WTC11 (cell line): Measurements from ENCODE around the gene ATM. TPM values are rescaled to one million over a fixed set of nuclear protein-coding genes. Genes with fewer than 3 reads are reported as not detected.

Source experiments
- ATAC-seq: fragments of 200-7000 bp; cut with Tn5 transposase; 2 replicates; pipeline ENCODE4 v1.10.0; 2021; ENCODE audit warnings: mild to moderate bottlenecking, moderate library complexity
- CTCF ChIA-PET: fragments of 300-600 bp; sonication (Branson Sonifier 250); formaldehyde crosslinking; loops from one replicate; lab custom pipeline; 2021; ENCODE audit warnings: antibody characterized with exemption; lab: Charles Lee
- POLR2A ChIA-PET: fragments of 350-600 bp; sonication (Branson Sonifier 250); formaldehyde crosslinking; loops from one replicate; lab custom pipeline; 2021; ENCODE audit warnings: antibody characterized with exemption; lab: Charles Lee
- DNase-seq: peaks from one replicate; pipeline ENCODE4 v3.0.0; 2021; ENCODE audit warnings: low spot score
- H3K27ac Mint-ChIP-seq: 2 replicates; pipeline ENCODE4 v1.8.0; 2021; ENCODE audit warnings: mixed read lengths
- H3K27me3 Mint-ChIP-seq: 2 replicates; pipeline ENCODE4 v1.8.0; 2021; ENCODE audit warnings: low read depth, mild to moderate bottlenecking, moderate library complexity, mixed read lengths
- H3K36me3 Mint-ChIP-seq: 2 replicates; pipeline ENCODE4 v1.8.0; 2021; ENCODE audit warnings: mixed read lengths
- H3K4me1 Mint-ChIP-seq: 2 replicates; pipeline ENCODE4 v1.8.0; 2022; ENCODE audit warnings: mixed read lengths
- H3K4me3 Mint-ChIP-seq: 2 replicates; pipeline ENCODE4 v1.8.0; 2021; ENCODE audit warnings: mild to moderate bottlenecking, moderate library complexity, mixed read lengths
- H3K9me3 Mint-ChIP-seq: 2 replicates; pipeline ENCODE4 v1.8.0; 2021; ENCODE audit warnings: mixed read lengths
- CREM ChIP-seq: sonication (generic); formaldehyde crosslinking; IDR thresholded peaks from 2 replicates; pipeline ENCODE4 v1.8.1; 2022; ENCODE audit warnings: mild to moderate bottlenecking, missing genetic modification reagents, moderate library complexity
- FOXJ3 ChIP-seq: sonication (generic); formaldehyde crosslinking; IDR thresholded peaks from 2 replicates; pipeline ENCODE4 v1.9.0; 2021; ENCODE audit warnings: missing genetic modification reagents, mild to moderate bottlenecking, borderline replicate concordance
- GABPB1 ChIP-seq: sonication (generic); formaldehyde crosslinking; IDR thresholded peaks from 2 replicates; pipeline ENCODE4 v1.8.1; 2023; ENCODE audit warnings: mild to moderate bottlenecking, missing genetic modification reagents
- IRF2 ChIP-seq: sonication (generic); formaldehyde crosslinking; IDR thresholded peaks from 2 replicates; pipeline ENCODE4 v1.8.0; 2022; ENCODE audit warnings: low read depth, missing genetic modification reagents, borderline replicate concordance
- JUN ChIP-seq: sonication (generic); formaldehyde crosslinking; IDR thresholded peaks from 2 replicates; pipeline ENCODE4 v1.8.0; 2023; ENCODE audit warnings: mild to moderate bottlenecking, missing genetic modification reagents
- MYBL2 ChIP-seq: sonication (generic); formaldehyde crosslinking; IDR thresholded peaks from 2 replicates; pipeline ENCODE4 v1.8.1; 2023; ENCODE audit warnings: mild to moderate bottlenecking, moderate library complexity, missing genetic modification reagents
- TP53 ChIP-seq: sonication (generic); formaldehyde crosslinking; IDR thresholded peaks from 2 replicates; pipeline ENCODE4 v1.8.1; 2023; ENCODE audit warnings: mild to moderate bottlenecking, missing genetic modification reagents
- ZNF121 ChIP-seq: sonication (generic); formaldehyde crosslinking; IDR thresholded peaks from 2 replicates; pipeline ENCODE4 v1.8.0; 2023; ENCODE audit warnings: missing genetic modification reagents
- ZNF263 ChIP-seq: sonication (generic); formaldehyde crosslinking; IDR thresholded peaks from 2 replicates; pipeline ENCODE4 v1.8.1; 2022; ENCODE audit warnings: low read depth, mild to moderate bottlenecking, moderate library complexity, missing genetic modification reagents
- ZNF416 ChIP-seq: fragments of 250-450 bp; sonication (Bioruptor Pico); IDR thresholded peaks from 2 replicates; pipeline ENCODE4 v1.9.0; 2021; ENCODE audit warnings: mild to moderate bottlenecking, inconsistent platforms
- total RNA-seq: library from RNA; stranded (reverse); gene quantifications from 3 replicates; pipeline ENCODE4 v1.2.3, GENCODE V29; 2021
- TF ChIP-seq, protein P1 (sequence below): sonication (generic); formaldehyde crosslinking; IDR thresholded peaks from 2 replicates; pipeline ENCODE4 v1.8.1; 2022; ENCODE audit warnings: missing genetic modification reagents, borderline replicate concordance
- TF ChIP-seq, protein P2 (sequence below): sonication (generic); formaldehyde crosslinking; IDR thresholded peaks from 2 replicates; pipeline ENCODE4 v1.8.0; 2023; ENCODE audit warnings: missing genetic modification reagents
- TF ChIP-seq, protein P3 (sequence below): sonication (generic); formaldehyde crosslinking; IDR thresholded peaks from 2 replicates; pipeline ENCODE4 v1.8.1; 2022; ENCODE audit warnings: mild to moderate bottlenecking, moderate library complexity, missing genetic modification reagents
- TF ChIP-seq, protein P4 (sequence below): sonication (generic); formaldehyde crosslinking; conservative IDR thresholded peaks from 2 replicates; pipeline ENCODE4 v1.8.1; 2023; ENCODE audit warnings: mild to moderate bottlenecking, low read depth, missing genetic modification reagents, moderate library complexity
- TF ChIP-seq, protein P5 (sequence below): fragments of 250-450 bp; sonication (Bioruptor Pico); IDR thresholded peaks from 2 replicates; pipeline ENCODE4 v1.8.0; 2021; ENCODE audit warnings: mild to moderate bottlenecking
- TF ChIP-seq, protein P6 (sequence below): sonication (generic); formaldehyde crosslinking; IDR thresholded peaks from 2 replicates; pipeline ENCODE4 v1.8.0; 2023; ENCODE audit warnings: mild to moderate bottlenecking, missing genetic modification reagents
- TF ChIP-seq, protein P7 (sequence below): sonication (generic); formaldehyde crosslinking; IDR thresholded peaks from 2 replicates; pipeline ENCODE4 v1.8.1; 2022; ENCODE audit warnings: low read depth, missing genetic modification reagents, borderline replicate concordance
- TF ChIP-seq, protein P8 (sequence below): fragments of 250-450 bp; sonication (Bioruptor Pico); IDR thresholded peaks from 2 replicates; pipeline ENCODE4 v1.9.0; 2021; ENCODE audit warnings: mild to moderate bottlenecking

ATM gene
- total RNA-seq, 1 experiment from 2014 or later = 49.5 TPM

DNA sequence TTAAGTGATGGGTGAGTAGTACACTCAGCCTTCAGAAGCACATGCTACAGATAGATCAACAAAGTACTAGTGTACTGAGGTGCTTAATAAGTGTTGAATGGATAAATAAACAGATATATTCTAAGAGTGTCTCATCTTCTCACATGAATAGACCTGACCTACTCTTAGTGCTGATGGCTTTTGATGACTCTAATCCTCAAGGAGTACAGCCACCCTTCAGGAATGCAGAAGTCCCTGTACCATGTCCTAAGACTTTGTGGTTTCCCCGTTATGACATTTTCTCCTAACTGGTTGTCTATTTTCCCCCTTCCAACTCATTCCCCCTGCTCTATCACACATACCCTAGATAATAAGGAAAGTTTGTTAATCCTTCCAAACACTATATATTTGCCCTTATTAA is 182.8 kb downstream of the ATM start:
- ATAC-seq (no peak), DNase-seq (no peak)
- POLR2A ChIA-PET = no interaction called here
- Mint-ChIP-seq H3K36me3 (no peaks in the 10 kb centered on the region), H3K9me3 (peaks cover 15% of the 10 kb centered on the region), H3K27me3 (no peaks in the 10 kb centered on the region), H3K27ac (no peak overlapping the region), H3K4me3 (no peak overlapping the region), H3K4me1 (no peaks in the 10 kb centered on the region)
- TF ChIP-seq JUN (CRISPR knock-in tag) (no peak), GABPB1 (no peak), ZNF416 (CRISPR knock-in tag) (no peak), ZNF121 (no peak), ZNF263 (no peak), CREM (CRISPR knock-in tag) (no peak), TP53 (CRISPR knock-in tag) (no peak), FOXJ3 (CRISPR knock-in tag) (no peak), MYBL2 (CRISPR knock-in tag) (no peak), IRF2 (CRISPR knock-in tag) (no peak)
- TF ChIP-seq, protein P1, sequence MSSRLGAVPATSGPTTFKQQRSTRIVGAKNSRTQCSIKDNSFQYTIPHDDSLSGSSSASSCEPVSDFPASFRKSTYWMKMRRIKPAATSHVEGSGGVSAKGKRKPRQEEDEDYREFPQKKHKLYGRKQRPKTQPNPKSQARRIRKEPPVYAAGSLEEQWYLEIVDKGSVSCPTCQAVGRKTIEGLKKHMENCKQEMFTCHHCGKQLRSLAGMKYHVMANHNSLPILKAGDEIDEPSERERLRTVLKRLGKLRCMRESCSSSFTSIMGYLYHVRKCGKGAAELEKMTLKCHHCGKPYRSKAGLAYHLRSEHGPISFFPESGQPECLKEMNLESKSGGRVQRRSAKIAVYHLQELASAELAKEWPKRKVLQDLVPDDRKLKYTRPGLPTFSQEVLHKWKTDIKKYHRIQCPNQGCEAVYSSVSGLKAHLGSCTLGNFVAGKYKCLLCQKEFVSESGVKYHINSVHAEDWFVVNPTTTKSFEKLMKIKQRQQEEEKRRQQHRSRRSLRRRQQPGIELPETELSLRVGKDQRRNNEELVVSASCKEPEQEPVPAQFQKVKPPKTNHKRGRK (CRISPR knock-in tag) = no peak
- TF ChIP-seq, protein P2, sequence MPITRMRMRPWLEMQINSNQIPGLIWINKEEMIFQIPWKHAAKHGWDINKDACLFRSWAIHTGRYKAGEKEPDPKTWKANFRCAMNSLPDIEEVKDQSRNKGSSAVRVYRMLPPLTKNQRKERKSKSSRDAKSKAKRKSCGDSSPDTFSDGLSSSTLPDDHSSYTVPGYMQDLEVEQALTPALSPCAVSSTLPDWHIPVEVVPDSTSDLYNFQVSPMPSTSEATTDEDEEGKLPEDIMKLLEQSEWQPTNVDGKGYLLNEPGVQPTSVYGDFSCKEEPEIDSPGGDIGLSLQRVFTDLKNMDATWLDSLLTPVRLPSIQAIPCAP = no peak
- TF ChIP-seq, protein P3, sequence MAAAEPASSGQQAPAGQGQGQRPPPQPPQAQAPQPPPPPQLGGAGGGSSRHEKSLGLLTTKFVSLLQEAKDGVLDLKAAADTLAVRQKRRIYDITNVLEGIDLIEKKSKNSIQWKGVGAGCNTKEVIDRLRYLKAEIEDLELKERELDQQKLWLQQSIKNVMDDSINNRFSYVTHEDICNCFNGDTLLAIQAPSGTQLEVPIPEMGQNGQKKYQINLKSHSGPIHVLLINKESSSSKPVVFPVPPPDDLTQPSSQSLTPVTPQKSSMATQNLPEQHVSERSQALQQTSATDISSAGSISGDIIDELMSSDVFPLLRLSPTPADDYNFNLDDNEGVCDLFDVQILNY = no peak
- TF ChIP-seq, protein P4, sequence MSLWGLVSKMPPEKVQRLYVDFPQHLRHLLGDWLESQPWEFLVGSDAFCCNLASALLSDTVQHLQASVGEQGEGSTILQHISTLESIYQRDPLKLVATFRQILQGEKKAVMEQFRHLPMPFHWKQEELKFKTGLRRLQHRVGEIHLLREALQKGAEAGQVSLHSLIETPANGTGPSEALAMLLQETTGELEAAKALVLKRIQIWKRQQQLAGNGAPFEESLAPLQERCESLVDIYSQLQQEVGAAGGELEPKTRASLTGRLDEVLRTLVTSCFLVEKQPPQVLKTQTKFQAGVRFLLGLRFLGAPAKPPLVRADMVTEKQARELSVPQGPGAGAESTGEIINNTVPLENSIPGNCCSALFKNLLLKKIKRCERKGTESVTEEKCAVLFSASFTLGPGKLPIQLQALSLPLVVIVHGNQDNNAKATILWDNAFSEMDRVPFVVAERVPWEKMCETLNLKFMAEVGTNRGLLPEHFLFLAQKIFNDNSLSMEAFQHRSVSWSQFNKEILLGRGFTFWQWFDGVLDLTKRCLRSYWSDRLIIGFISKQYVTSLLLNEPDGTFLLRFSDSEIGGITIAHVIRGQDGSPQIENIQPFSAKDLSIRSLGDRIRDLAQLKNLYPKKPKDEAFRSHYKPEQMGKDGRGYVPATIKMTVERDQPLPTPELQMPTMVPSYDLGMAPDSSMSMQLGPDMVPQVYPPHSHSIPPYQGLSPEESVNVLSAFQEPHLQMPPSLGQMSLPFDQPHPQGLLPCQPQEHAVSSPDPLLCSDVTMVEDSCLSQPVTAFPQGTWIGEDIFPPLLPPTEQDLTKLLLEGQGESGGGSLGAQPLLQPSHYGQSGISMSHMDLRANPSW (CRISPR knock-in tag) = no peak
- TF ChIP-seq, protein P5, sequence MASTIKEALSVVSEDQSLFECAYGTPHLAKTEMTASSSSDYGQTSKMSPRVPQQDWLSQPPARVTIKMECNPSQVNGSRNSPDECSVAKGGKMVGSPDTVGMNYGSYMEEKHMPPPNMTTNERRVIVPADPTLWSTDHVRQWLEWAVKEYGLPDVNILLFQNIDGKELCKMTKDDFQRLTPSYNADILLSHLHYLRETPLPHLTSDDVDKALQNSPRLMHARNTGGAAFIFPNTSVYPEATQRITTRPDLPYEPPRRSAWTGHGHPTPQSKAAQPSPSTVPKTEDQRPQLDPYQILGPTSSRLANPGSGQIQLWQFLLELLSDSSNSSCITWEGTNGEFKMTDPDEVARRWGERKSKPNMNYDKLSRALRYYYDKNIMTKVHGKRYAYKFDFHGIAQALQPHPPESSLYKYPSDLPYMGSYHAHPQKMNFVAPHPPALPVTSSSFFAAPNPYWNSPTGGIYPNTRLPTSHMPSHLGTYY (CRISPR knock-in tag) = no peak
- TF ChIP-seq, protein P6, sequence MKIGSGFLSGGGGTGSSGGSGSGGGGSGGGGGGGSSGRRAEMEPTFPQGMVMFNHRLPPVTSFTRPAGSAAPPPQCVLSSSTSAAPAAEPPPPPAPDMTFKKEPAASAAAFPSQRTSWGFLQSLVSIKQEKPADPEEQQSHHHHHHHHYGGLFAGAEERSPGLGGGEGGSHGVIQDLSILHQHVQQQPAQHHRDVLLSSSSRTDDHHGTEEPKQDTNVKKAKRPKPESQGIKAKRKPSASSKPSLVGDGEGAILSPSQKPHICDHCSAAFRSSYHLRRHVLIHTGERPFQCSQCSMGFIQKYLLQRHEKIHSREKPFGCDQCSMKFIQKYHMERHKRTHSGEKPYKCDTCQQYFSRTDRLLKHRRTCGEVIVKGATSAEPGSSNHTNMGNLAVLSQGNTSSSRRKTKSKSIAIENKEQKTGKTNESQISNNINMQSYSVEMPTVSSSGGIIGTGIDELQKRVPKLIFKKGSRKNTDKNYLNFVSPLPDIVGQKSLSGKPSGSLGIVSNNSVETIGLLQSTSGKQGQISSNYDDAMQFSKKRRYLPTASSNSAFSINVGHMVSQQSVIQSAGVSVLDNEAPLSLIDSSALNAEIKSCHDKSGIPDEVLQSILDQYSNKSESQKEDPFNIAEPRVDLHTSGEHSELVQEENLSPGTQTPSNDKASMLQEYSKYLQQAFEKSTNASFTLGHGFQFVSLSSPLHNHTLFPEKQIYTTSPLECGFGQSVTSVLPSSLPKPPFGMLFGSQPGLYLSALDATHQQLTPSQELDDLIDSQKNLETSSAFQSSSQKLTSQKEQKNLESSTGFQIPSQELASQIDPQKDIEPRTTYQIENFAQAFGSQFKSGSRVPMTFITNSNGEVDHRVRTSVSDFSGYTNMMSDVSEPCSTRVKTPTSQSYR (CRISPR knock-in tag) = no peak
- TF ChIP-seq, protein P7, sequence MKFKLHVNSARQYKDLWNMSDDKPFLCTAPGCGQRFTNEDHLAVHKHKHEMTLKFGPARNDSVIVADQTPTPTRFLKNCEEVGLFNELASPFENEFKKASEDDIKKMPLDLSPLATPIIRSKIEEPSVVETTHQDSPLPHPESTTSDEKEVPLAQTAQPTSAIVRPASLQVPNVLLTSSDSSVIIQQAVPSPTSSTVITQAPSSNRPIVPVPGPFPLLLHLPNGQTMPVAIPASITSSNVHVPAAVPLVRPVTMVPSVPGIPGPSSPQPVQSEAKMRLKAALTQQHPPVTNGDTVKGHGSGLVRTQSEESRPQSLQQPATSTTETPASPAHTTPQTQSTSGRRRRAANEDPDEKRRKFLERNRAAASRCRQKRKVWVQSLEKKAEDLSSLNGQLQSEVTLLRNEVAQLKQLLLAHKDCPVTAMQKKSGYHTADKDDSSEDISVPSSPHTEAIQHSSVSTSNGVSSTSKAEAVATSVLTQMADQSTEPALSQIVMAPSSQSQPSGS = no peak
- TF ChIP-seq, protein P8, sequence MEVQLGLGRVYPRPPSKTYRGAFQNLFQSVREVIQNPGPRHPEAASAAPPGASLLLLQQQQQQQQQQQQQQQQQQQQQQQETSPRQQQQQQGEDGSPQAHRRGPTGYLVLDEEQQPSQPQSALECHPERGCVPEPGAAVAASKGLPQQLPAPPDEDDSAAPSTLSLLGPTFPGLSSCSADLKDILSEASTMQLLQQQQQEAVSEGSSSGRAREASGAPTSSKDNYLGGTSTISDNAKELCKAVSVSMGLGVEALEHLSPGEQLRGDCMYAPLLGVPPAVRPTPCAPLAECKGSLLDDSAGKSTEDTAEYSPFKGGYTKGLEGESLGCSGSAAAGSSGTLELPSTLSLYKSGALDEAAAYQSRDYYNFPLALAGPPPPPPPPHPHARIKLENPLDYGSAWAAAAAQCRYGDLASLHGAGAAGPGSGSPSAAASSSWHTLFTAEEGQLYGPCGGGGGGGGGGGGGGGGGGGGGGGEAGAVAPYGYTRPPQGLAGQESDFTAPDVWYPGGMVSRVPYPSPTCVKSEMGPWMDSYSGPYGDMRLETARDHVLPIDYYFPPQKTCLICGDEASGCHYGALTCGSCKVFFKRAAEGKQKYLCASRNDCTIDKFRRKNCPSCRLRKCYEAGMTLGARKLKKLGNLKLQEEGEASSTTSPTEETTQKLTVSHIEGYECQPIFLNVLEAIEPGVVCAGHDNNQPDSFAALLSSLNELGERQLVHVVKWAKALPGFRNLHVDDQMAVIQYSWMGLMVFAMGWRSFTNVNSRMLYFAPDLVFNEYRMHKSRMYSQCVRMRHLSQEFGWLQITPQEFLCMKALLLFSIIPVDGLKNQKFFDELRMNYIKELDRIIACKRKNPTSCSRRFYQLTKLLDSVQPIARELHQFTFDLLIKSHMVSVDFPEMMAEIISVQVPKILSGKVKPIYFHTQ = no peak
- CTCF ChIA-PET = no interaction called here
